NCI-H1417 treated with DMSO at 0.1 percent for 48 hours (cell line): Measurements from ENCODE around the gene PRKG2.
A peak's percentile ranks its signal among the peaks of the same experiment; 100 is the strongest.

Experiments
- DNase-seq: peaks from one replicate; lab custom pipeline; 2025; lab: John Stamatoyannopoulos, UW

Gene PRKG2

DNA sequence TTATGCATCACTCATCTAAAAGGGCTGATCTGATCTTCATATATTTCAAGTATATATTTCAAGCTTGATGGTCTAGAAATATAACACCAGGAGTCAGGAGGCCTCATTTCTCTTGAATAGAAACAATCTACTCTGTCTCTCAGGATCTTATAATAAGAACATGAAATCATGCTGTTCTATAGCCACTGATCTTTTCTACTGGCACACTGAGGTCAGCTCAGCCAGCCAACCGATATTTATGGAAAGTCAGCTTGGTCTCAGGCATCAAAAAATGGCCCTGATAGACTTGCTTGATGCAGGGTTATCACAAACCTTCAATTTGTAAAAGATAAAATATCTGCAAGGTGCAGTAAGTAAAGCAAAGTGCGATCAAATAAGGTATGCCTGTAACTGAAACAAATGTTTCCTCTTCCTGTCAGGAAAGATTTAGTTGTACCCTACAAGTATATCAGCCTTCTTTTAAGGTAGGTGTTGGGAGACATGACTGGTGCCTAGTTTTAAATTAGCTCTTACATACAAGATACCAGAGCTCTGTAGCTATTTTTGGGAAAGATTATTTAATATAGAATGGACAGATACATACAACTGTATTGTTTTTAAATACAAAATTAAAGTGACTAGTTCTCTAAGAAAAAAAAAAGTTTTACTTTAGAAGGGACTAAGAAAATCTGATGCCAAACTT lies 121.2 kb downstream of the PRKG2 start:
- DNase-seq: no peak

- no peak for DNase-seq
Observed at GRCh38 chr4:81085979-81086378, 129.0 kb downstream of the PRKG2 start.

DNA sequence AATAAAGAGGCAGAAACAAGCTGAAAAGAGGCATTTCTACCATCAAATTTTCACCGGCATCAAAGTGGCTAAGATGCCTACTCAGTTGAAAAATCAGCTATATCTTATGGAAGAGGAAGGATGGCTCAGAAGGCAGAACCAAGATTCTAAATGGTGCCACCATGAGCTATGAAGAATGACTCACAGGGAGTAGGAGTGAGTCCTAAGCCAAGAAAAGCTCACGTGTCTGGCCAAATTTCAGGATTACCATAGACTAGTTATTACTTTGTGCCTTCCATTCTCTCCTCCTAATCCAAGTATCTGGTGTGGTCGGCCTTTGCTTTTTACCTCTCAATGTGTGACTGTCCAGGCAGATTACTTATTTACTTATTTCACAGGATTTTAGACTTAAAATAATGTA lies 129.7 kb downstream of the PRKG2 start:
- DNase-seq: no peak

DNA sequence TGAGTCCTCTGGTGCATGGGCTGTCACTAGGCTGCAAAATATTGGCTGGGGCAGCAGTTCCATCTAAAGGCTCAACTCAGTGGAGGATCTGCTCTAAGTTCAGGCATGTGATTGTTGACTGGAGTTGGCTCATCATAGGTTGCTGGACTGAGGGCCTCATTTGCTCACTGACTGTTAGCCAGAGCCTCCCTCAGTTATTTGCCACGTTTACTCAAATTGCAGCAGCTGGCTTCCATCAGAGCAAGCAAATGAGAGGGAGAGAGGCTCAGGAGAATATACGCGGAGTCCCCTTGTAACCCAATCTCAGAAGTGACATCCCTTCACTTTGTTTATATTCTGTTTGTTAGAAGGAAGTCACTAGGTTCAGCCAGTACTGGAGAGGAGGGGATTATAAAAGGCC lies 130.4 kb downstream of the PRKG2 start:
- no peak for DNase-seq

- DNase-seq: no peak
Observed at GRCh38 chr4:81084029-81084428, 131.0 kb downstream of the PRKG2 start.

- DNase-seq: no peak
Observed at GRCh38 chr4:81081156-81081555, 133.9 kb downstream of the PRKG2 start.

DNA sequence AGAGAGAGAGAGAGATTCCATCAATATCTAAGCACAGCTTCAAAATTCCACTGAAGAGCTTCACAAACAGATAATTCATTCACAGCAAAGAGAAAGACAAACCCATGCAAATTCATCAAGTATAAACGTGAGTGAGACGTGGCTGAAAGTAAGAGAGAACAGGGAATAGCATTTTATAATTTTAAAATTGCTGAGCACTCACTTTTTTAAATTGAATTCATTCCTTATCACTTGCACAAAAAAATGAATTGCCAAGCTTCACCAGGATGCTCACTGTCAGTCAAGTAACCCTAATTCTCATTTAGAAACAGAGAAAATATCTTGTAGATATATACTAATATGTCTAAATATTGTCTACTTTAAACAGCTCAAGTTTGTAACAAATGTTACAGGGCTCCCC lies 144.0 kb downstream of the PRKG2 start:
- DNase-seq: no peak

DNA sequence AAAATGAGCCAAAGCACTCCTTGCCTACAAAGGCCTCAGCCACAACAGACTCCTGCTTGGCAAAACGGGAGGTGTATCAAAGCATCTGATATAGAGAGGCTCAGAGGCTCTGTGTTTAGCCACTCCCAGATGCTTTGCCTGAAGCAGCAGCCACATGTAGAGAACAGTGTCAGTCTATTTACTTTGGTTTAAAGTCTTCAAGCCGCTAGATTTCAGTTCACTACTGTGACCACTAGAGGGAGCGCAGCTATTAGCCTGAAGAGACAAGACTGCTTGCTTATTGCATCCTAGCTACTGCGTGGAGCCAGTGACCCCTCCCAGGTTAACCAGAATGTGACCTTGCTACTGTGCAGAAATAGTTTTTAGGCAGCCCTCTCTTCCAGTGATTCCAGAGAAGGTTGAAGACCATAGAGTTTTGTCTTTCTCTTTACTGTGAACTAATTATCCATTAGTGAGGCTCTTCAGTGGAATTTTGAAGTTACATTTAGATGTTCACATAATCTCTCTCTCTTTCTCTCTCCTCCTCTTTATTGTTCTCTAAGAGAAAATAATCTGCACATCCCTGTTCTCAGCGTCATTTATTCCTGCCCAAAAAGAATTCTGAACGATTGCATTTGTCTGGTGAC lies 145.2 kb downstream of the PRKG2 start:
- peak; percentile 63 for DNase-seq

DNA sequence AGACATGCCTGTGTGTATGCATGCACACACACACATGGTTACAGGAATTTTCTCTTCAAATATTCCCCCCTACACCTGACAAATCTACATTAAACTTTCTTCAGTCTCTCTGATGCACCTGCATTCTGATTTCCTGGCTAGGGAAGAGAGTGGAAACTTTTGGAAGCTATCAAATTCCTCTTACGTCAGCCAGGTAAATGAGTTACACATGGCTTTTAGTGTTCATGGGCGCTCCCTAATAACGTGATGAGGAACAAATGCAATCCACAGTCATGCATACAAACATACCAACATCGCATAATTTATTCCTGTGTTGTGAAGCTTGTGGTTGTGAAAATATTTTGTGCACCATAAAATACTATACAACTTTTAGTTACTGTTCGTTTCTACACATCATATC lies 149.6 kb downstream of the PRKG2 start:
- DNase-seq: no peak

DNA sequence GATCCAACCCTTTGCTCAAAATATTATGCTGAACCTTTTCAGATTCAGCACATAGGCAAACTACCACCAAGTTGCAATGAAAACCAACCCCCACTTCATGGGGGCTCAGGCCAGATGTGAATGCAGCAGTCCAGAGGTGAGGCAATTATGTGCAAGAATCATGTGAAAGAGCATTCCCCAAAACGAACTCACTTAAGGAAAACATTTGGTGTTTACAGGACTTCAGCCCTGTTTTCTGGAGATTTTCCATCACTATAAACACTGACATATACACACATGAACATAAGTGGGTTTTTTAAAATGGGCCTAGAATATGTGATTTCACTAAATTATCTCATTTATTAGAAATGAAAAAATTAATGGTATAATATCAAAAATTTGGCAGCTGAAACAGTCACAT lies 153.0 kb downstream of the PRKG2 start:
- DNase-seq: no peak

- DNase-seq: no peak
Observed at GRCh38 chr4:81061344-81061730, 153.7 kb downstream of the PRKG2 start.

GRCh38 chr4:81060587-81061343 lies 154.3 kb downstream of the PRKG2 start:
- DNase-seq: no peak

DNA sequence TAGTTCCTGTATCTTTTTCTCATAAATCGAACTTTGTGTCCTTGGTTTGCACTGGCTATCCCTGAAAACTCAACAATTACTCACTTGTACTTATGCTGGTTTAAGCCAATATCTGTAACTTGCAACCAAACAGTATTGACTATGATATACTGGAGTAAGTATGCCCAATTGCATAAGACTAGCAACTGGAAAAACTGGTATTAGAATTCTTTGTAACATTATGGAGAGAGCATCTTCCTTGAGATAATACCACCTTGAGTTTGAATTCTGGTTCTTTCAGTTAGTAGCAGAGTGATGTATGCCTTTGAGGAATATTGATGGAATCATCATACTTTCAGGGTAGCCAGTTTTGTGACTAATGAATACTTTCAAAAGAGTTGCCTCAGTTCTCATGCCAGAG lies 156.4 kb downstream of the PRKG2 start:
- no peak for DNase-seq

GRCh38 chr4:81052119-81053068 lies 162.6 kb downstream of the PRKG2 start:
- DNase-seq: no peak

GRCh38 chr4:81049907-81050306 lies 165.1 kb downstream of the PRKG2 start:
- no peak for DNase-seq

DNA sequence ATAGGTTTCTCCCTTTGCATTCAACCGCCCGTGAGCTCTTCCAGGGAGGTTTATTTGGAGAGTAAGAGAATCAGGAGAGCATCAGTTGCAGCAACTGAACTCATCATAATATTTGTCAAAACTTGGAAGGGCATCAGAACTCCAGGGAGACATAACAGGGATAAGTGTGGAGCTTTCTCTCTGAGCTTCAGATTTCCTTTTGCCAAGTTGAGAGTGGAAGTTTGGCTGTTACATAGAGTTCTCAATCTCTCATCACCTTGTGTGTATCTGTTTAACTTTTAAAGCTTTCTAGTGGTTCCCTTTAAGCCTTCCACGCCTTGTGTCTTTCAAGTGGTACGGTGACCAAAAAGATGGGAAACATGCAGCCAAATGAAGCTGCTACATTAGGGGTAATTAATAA lies 165.7 kb downstream of the PRKG2 start:
- DNase-seq: no peak

DNA sequence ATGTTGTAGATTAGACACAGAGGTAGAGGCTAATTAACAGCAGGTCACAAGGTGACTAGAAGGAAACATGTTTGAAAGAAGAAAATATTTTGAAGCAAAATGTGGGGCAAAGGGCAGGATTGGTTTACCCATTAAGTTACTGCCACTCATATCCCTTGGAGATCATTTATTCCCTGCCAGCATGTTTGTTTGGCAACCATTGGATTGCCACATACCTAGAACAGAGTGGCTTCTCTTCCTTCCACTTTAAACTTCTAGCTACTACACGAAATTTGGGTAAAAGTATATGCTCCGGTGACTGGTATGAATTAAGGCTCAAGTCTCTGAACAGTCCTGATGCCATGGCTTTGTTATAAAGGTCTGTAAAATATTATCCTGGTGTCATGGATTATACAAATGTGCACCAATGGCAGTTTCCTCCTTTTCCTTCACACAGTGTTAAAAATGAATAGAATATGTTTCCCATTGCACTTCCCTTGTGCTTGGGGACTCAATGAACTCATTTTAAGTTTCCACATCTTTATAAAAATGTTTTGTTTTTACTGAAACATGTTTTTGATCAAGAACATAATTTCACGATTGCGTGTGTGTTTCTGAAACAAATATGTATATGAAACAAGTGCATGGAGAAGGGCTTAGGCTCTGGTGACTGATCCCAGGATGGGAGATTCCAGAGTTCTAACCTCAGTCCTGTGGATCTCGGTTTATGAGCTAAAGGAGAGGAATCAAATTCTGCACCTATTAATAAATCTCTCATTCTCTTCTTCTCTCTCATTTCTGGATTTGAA lies 172.2 kb downstream of the PRKG2 start:
- DNase-seq: no peak

GRCh38 chr4:81040012-81040659 lies 174.9 kb downstream of the PRKG2 start:
- no peak for DNase-seq

- no peak for DNase-seq
Observed at GRCh38 chr4:81039351-81039972, 175.6 kb downstream of the PRKG2 start.

GRCh38 chr4:81038636-81039350 lies 176.2 kb downstream of the PRKG2 start:
- DNase-seq: no peak
